HepG2 (cell line): ENCODE results near the gene ENKUR. TPM values are rescaled to one million over a fixed set of nuclear protein-coding genes. Genes with fewer than 3 reads are reported as not detected.

ENCODE experiments used
- CHCHD3 ChIP-seq: sonication (generic); formaldehyde crosslinking; IDR thresholded peaks from 2 replicates; pipeline ENCODE4 v1.8.0; 2022; ENCODE audit warnings: mild to moderate bottlenecking, missing genetic modification reagents, moderate library complexity
- FIP1L1 ChIP-seq: fragments of 200-400 bp; formaldehyde crosslinking; IDR thresholded peaks from 2 replicates; pipeline ENCODE4 v1.6.1; 2018; ENCODE audit warnings: low read depth, mild to moderate bottlenecking, low read length, moderate library complexity, borderline replicate concordance; ENCODE audit not compliant: insufficient read depth
- FOXK2 ChIP-seq: fragments of 450-650 bp; IDR thresholded peaks from 2 replicates; pipeline ENCODE4 v1.6.1; 2016
- HOXD1 ChIP-seq: sonication (generic); formaldehyde crosslinking; IDR thresholded peaks from 2 replicates; pipeline ENCODE4 v1.5.0; 2020; ENCODE audit warnings: missing genetic modification reagents
- IKZF1 ChIP-seq: fragments of 450-650 bp; IDR thresholded peaks from 2 replicates; pipeline ENCODE4 v1.7.1; 2016
- KAT2B ChIP-seq: fragments of 150-350 bp; IDR thresholded peaks from 2 replicates; pipeline ENCODE4 v1.6.1; 2014; ENCODE audit warnings: low read depth, low read length, borderline replicate concordance
- KMT2A ChIP-seq: sonication (generic); formaldehyde crosslinking; IDR thresholded peaks from 2 replicates; pipeline ENCODE4 v1.4.0; 2020; ENCODE audit warnings: missing genetic modification reagents
- MIER3 ChIP-seq: IDR thresholded peaks from 2 replicates; pipeline ENCODE4 v1.6.1; 2016; ENCODE audit warnings: missing compliant biosample characterization, borderline replicate concordance
- NONO ChIP-seq, 2 experiments: fragments of 450-650 bp in 1 of 2; sonication (generic) in 1 of 2; formaldehyde crosslinking in 1 of 2; IDR thresholded peaks in 1 of 2; conservative IDR thresholded peaks in 1 of 2; 2 replicates each; pipeline versions ENCODE4 v1.6.1 to v1.8.0; 2017 to 2022; ENCODE audit warnings: mild to moderate bottlenecking in 1 of 2, missing genetic modification reagents in 1 of 2, moderate library complexity in 1 of 2
- NR2F6 ChIP-seq, 2 experiments: IDR thresholded peaks; 2 replicates each; pipeline ENCODE4 v1.6.1; 2016; ENCODE audit warnings: antibody characterized with exemption in 1 of 2, mild to moderate bottlenecking in 1 of 2
- PCBP2 ChIP-seq: fragments of 200-400 bp; formaldehyde crosslinking; optimal IDR thresholded peaks from 2 replicates; pipeline ENCODE3; 2018; ENCODE audit warnings: low read length, low read depth; ENCODE audit not compliant: poor library complexity, severe bottlenecking
- RARA ChIP-seq: IDR thresholded peaks from 2 replicates; pipeline ENCODE4 v1.6.1; 2016; ENCODE audit warnings: missing genetic modification reagents, missing compliant biosample characterization
- RXRA ChIP-seq: sonication (generic); formaldehyde crosslinking; IDR thresholded peaks from 2 replicates; pipeline ENCODE4 v1.5.1; 2020; ENCODE audit warnings: missing genetic modification reagents
- TAF15 ChIP-seq: fragments of 200-400 bp; formaldehyde crosslinking; IDR thresholded peaks from one replicate; pipeline ENCODE4 v1.6.1; 2018; ENCODE audit warnings: mild to moderate bottlenecking, low read depth, low read length; ENCODE audit not compliant: poor library complexity, severe bottlenecking
- TCF7 ChIP-seq: sonication (generic); IDR thresholded peaks from 2 replicates; pipeline ENCODE4 v1.6.1; 2016; ENCODE audit warnings: antibody characterized with exemption, low read depth
- XBP1 ChIP-seq: sonication (generic); formaldehyde crosslinking; IDR thresholded peaks from 2 replicates; pipeline ENCODE4 v1.5.0; 2020; ENCODE audit warnings: missing genetic modification reagents
- ZFYVE20 ChIP-seq: sonication (generic); formaldehyde crosslinking; IDR thresholded peaks from 2 replicates; pipeline ENCODE4 v1.8.0; 2023; ENCODE audit warnings: low read depth, mild to moderate bottlenecking, moderate library complexity, missing genetic modification reagents, borderline replicate concordance
- ZNF296 ChIP-seq: sonication (generic); formaldehyde crosslinking; conservative IDR thresholded peaks from 2 replicates; pipeline ENCODE4 v1.5.0; 2020; ENCODE audit warnings: mild to moderate bottlenecking, missing genetic modification reagents
- ZNF337 ChIP-seq: sonication (generic); formaldehyde crosslinking; IDR thresholded peaks from 2 replicates; pipeline ENCODE4 v1.5.1; 2020; ENCODE audit warnings: missing genetic modification reagents, low read depth, mild to moderate bottlenecking, borderline replicate concordance
- ZNF431 ChIP-seq: sonication (generic); formaldehyde crosslinking; IDR thresholded peaks from 2 replicates; pipeline ENCODE4 v1.9.0; 2022; ENCODE audit warnings: missing genetic modification reagents, low read depth, mild to moderate bottlenecking, borderline replicate concordance
- ZNF44 ChIP-seq: sonication (generic); formaldehyde crosslinking; IDR thresholded peaks from 2 replicates; pipeline ENCODE4 v1.5.1; 2020; ENCODE audit warnings: mild to moderate bottlenecking, missing genetic modification reagents
- ZNF552 ChIP-seq: sonication (generic); formaldehyde crosslinking; IDR thresholded peaks from 2 replicates; pipeline ENCODE4 v1.9.0; 2022; ENCODE audit warnings: missing genetic modification reagents, mild to moderate bottlenecking, borderline replicate concordance
- ZNF616 ChIP-seq: sonication (generic); formaldehyde crosslinking; IDR thresholded peaks from 2 replicates; pipeline ENCODE4 v1.5.0; 2020; ENCODE audit warnings: low read depth, mild to moderate bottlenecking, missing genetic modification reagents
- ZNF619 ChIP-seq: sonication (generic); formaldehyde crosslinking; IDR thresholded peaks from 2 replicates; pipeline ENCODE4 v1.4.0; 2020; ENCODE audit warnings: mild to moderate bottlenecking, missing genetic modification reagents
- ZNF761 ChIP-seq: sonication (generic); formaldehyde crosslinking; conservative IDR thresholded peaks from 2 replicates; pipeline ENCODE4 v1.4.0; 2020; ENCODE audit warnings: mild to moderate bottlenecking, missing genetic modification reagents
- ZNF777 ChIP-seq: sonication (generic); formaldehyde crosslinking; IDR thresholded peaks from 2 replicates; pipeline ENCODE4 v1.4.0; 2020; ENCODE audit warnings: missing genetic modification reagents
- ZNF781 ChIP-seq: sonication (generic); formaldehyde crosslinking; IDR thresholded peaks from 2 replicates; pipeline ENCODE4 v1.5.1; 2020; ENCODE audit warnings: borderline replicate concordance, mild to moderate bottlenecking, missing genetic modification reagents; ENCODE audit errors: not compliant biosample characterization
- polyA plus RNA-seq, 8 experiments: library from polyadenylated mRNA; depleted of rRNA in 3 of 8; stranded (reverse) in 7 of 8; unstranded in 1 of 8; fragments of >200 nt; fragmentation: Illumina TruSeq in 4 of 8; extraction: Trizol in 4 of 8; gene quantifications; 2 replicates each; pipeline versions ENCODE4 v1.2.1 to v1.2.3, GENCODE V29; 2011 to 2016; ENCODE audit warnings: low read depth in 4 of 8, missing spikeins in 1 of 8, mixed read lengths in 1 of 8; ENCODE audit not compliant: insufficient read depth in 1 of 8
- total RNA-seq, 5 experiments: library from RNA; depleted of rRNA; stranded (reverse); fragments of >200 nt; fragmentation: Illumina TruSeq; extraction: Trizol; gene quantifications; 2 replicates each; pipeline ENCODE4 v1.2.3, GENCODE V29; 2016; ENCODE audit warnings: low read depth in 1 of 5
- TF ChIP-seq, protein P1 (sequence below): sonication (generic); formaldehyde crosslinking; IDR thresholded peaks from 2 replicates; pipeline ENCODE4 v1.5.1; 2020; ENCODE audit warnings: mild to moderate bottlenecking, moderate library complexity, missing genetic modification reagents
- TF ChIP-seq, protein P2 (sequence below): sonication (generic); formaldehyde crosslinking; IDR thresholded peaks from 2 replicates; pipeline ENCODE4 v1.5.0; 2020; ENCODE audit warnings: missing genetic modification reagents

The ENKUR gene
- total and polyA plus RNA-seq, 2 of the 13 experiments (the other 11 are each of a cell fraction or from before 2014, with no cell fraction given) = 0.15 TPM

DNA sequence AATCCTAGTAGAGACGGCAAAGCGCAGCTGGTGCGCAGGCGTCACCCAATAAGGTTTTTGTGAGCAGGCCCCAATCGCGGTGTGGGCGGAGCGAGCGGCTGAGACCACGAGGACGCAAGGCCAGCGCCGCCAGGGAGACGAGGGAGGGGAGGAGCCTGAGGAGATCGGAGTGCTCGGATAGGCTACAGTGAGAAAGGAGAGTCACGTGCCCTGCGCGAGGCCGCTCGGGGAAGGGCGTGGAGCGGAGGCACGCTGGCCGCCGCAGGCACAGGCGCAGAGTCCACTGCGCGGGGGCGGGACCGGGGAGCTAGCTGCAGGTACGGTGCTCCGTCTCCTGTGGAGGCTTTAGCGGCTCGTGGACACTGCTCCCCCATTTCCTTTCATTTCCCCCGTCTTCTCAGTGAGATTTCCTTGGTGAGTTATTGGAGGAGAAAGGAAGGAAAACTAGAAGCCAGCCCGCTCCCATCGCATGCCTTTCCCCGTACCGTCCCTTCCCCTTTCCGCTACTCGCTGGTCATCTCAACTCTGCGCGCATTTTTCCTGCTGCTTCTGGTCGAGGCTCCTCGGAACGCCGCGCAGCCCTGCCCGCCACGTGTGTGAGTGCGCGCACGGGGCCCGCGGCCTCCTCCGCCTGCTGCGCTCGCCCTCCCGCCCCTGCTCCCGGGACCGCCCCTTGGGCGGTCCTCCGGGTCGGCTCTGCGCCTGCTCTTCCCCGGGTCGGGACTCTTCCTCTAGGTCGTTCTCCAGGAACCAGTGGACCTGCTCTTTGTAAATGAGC is 607 bp upstream of the ENKUR start, which contains the start of gene THNSL1 (continued):
- no peak; the same call in 1 of the 2 replicates for TF ChIP-seq FIP1L1
- peak; percentile 76 for TF ChIP-seq ZNF777 (CRISPR knock-in tag)
- TF ChIP-seq XBP1 (CRISPR knock-in tag) = peak; percentile 95; the same call in 1 of the 2 replicates
- 0 out of 2 replicates have a peak, but pooled peaks have one; percentile 28 for TF ChIP-seq ZNF552 (CRISPR knock-in tag)
- peak; percentile 87 for TF ChIP-seq ZNF431 (CRISPR knock-in tag)
- TF ChIP-seq ZNF296 (CRISPR knock-in tag) = peak; percentile 87
- TF ChIP-seq ZNF44 (CRISPR knock-in tag) = peak; percentile 78
- peak; percentile 94; the same call in 1 of the 2 replicates for TF ChIP-seq HOXD1 (CRISPR knock-in tag)
- TF ChIP-seq, protein P1, sequence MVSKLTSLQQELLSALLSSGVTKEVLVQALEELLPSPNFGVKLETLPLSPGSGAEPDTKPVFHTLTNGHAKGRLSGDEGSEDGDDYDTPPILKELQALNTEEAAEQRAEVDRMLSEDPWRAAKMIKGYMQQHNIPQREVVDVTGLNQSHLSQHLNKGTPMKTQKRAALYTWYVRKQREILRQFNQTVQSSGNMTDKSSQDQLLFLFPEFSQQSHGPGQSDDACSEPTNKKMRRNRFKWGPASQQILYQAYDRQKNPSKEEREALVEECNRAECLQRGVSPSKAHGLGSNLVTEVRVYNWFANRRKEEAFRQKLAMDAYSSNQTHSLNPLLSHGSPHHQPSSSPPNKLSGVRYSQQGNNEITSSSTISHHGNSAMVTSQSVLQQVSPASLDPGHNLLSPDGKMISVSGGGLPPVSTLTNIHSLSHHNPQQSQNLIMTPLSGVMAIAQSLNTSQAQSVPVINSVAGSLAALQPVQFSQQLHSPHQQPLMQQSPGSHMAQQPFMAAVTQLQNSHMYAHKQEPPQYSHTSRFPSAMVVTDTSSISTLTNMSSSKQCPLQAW (CRISPR knock-in tag) = 0 out of 2 replicates have a peak, but pooled peaks have one; percentile 45
- peak; percentile 68; the same call in 1 of the 2 replicates for TF ChIP-seq RXRA
- TF ChIP-seq, protein P2, sequence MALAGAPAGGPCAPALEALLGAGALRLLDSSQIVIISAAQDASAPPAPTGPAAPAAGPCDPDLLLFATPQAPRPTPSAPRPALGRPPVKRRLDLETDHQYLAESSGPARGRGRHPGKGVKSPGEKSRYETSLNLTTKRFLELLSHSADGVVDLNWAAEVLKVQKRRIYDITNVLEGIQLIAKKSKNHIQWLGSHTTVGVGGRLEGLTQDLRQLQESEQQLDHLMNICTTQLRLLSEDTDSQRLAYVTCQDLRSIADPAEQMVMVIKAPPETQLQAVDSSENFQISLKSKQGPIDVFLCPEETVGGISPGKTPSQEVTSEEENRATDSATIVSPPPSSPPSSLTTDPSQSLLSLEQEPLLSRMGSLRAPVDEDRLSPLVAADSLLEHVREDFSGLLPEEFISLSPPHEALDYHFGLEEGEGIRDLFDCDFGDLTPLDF (CRISPR knock-in tag) = peak; percentile 79
- TF ChIP-seq TCF7 = no peak
- TF ChIP-seq RARA (CRISPR knock-in tag) = peak; percentile 10; the same call in 1 of the 2 replicates
- no peak for TF ChIP-seq NR2F6 (IDR thresholded peaks at IDR 0.05)
- no peak; the same call in 1 of the 2 replicates for TF ChIP-seq NR2F6 (CRISPR knock-in tag; IDR thresholded peaks at IDR 0.05)
- TF ChIP-seq ZNF337 (CRISPR knock-in tag) = 0 out of 2 replicates have a peak, but pooled peaks have one; percentile 77
- no peak for TF ChIP-seq MIER3 (CRISPR knock-in tag)
- no peak for TF ChIP-seq FOXK2
- no peak for TF ChIP-seq ZNF781 (CRISPR knock-in tag)
- TF ChIP-seq TAF15 = no peak
- no peak for TF ChIP-seq IKZF1
- no peak for TF ChIP-seq NONO (IDR thresholded peaks at IDR 0.05)
- peak; percentile 80 for TF ChIP-seq NONO (CRISPR knock-in tag; conservative IDR thresholded peaks at IDR 0.05)
- peak; percentile 78; the same call in 1 of the 2 replicates for TF ChIP-seq ZFYVE20 (CRISPR knock-in tag)
- TF ChIP-seq KAT2B = no peak
- peak; percentile 93 for TF ChIP-seq ZNF616 (CRISPR knock-in tag)
- no peak; the same call in 1 of the 2 replicates for TF ChIP-seq KMT2A (CRISPR knock-in tag)
- TF ChIP-seq PCBP2 = no peak
- peak; percentile 97 for TF ChIP-seq CHCHD3
- TF ChIP-seq ZNF761 = peak; percentile 87; the same call in 1 of the 2 replicates
- peak; percentile 81 for TF ChIP-seq ZNF619
